ENCODE data around the gene JMJD7.

The JMJD7 gene

GRCh38 chr15:41869770-41870688 is 42.1 kb downstream of the JMJD7 start:
- TF ChIP-seq CTCF (conservative IDR thresholded peaks at IDR 0.05; ENCODE audit: low read length), result no peak
- no peak overlapping the region for H3K4me3 ChIP-seq (ENCODE audit: low read length)
- DNase-seq (ENCODE audit: low read depth), result no peak

GRCh38 chr15:41870689-41871081 is 42.8 kb downstream of the JMJD7 start:
- no peak for DNase-seq (ENCODE audit: low read depth)
- no peak overlapping the region for H3K4me3 ChIP-seq (ENCODE audit: low read length)
- TF ChIP-seq CTCF (conservative IDR thresholded peaks at IDR 0.05; ENCODE audit: low read length), result no peak

- DNase-seq (ENCODE audit: low read depth), result no peak
- no peak for TF ChIP-seq CTCF (conservative IDR thresholded peaks at IDR 0.05; ENCODE audit: low read length)
Observed at GRCh38 chr15:41871175-41871905, 43.4 kb downstream of the JMJD7 start.

GRCh38 chr15:41872166-41872747 is 44.4 kb downstream of the JMJD7 start:
- H3K4me3 ChIP-seq (ENCODE audit: low read length), result no peak overlapping the region
- no peak for TF ChIP-seq CTCF (conservative IDR thresholded peaks at IDR 0.05; ENCODE audit: low read length)
- DNase-seq (ENCODE audit: low read depth), result no peak

More at GRCh38 chr15:41871175-41871905, 43.4 kb downstream of the JMJD7 start:
- H3K4me3 ChIP-seq (ENCODE audit: low read length), result no peak overlapping the region

GRCh38 chr15:41873711-41874110 is 45.8 kb downstream of the JMJD7 start:
- H3K4me3 ChIP-seq (ENCODE audit: low read length), result no peak overlapping the region
- DNase-seq (ENCODE audit: low read depth), result no peak
- no peak for TF ChIP-seq CTCF (conservative IDR thresholded peaks at IDR 0.05; ENCODE audit: low read length)

GRCh38 chr15:41874736-41875135 is 46.8 kb downstream of the JMJD7 start:
- no peak for DNase-seq (ENCODE audit: low read depth)
- TF ChIP-seq CTCF (conservative IDR thresholded peaks at IDR 0.05; ENCODE audit: low read length), result no peak
- H3K4me3 ChIP-seq (ENCODE audit: low read length), result no peak overlapping the region

Measured in AG10803 (cell line).